H1 (cell line): Measurements from ENCODE around the gene CCNA2. TPM values are rescaled to one million over a fixed set of nuclear protein-coding genes. Genes with fewer than 3 reads are reported as not detected.

ENCODE experiments used
- CTCF ChIA-PET: fragments of 300-600 bp; sonication (Branson Sonifier 250); formaldehyde crosslinking; loops from one replicate; lab custom pipeline; 2021; ENCODE audit not compliant: partially characterized antibody; lab: Charles Lee
- POLR2A ChIA-PET: fragments of 300-600 bp; sonication (Branson Sonifier 250); formaldehyde crosslinking; loops from one replicate; lab custom pipeline; 2021; ENCODE audit warnings: inconsistent platforms; ENCODE audit not compliant: partially characterized antibody; lab: Charles Lee
- DNase-seq, 2 experiments: peaks; one replicate each; pipeline versions ENCODE4 v3.0.0 to v3.0.0-alpha.2; 2010 to 2022; ENCODE audit warnings: low spot score in 2 of 2, low read depth in 1 of 2, mixed read lengths in 1 of 2
- FAIRE-seq: peaks from 2 replicates; lab custom pipeline; 2011; peaks lifted over from hg19 to GRCh38; lab: Jason Lieb, UNC
- H2AFZ ChIP-seq: 2 replicates; pipeline ENCODE4 v1.8.1; 2012; ENCODE audit warnings: low read length, inconsistent platforms
- H2AK5ac ChIP-seq: 2 replicates; pipeline ENCODE4 v1.6.1; 2013; ENCODE audit warnings: low read depth, low read length
- H2BK120ac ChIP-seq: replicated peaks from 2 replicates; pipeline ENCODE3; 2013; ENCODE audit warnings: low read depth, low read length, inconsistent platforms
- H2BK12ac ChIP-seq: 2 replicates; pipeline ENCODE4 v1.6.1; 2013; ENCODE audit warnings: low read depth, low read length
- H2BK15ac ChIP-seq: 2 replicates; pipeline ENCODE4 v1.6.1; 2013; ENCODE audit warnings: low read length
- H2BK20ac ChIP-seq: 2 replicates; pipeline ENCODE4 v1.6.1; 2013; ENCODE audit warnings: low read length
- H2BK5ac ChIP-seq: 2 replicates; pipeline ENCODE4 v1.6.1; 2013; ENCODE audit warnings: low read depth, low read length
- H3K14ac ChIP-seq: 2 replicates; pipeline ENCODE4 v1.6.1; 2013; ENCODE audit warnings: inconsistent platforms; ENCODE audit not compliant: insufficient read length
- H3K18ac ChIP-seq: 2 replicates; pipeline ENCODE4 v1.6.1; 2013; ENCODE audit warnings: low read length; ENCODE audit errors: extremely low read depth
- H3K23ac ChIP-seq: 2 replicates; pipeline ENCODE4 v1.6.1; 2013; ENCODE audit warnings: inconsistent platforms; ENCODE audit not compliant: insufficient read length
- H3K23me2 ChIP-seq: 2 replicates; pipeline ENCODE4 v1.6.1; 2013; ENCODE audit warnings: low read depth, low read length
- H3K27ac ChIP-seq: 2 replicates; pipeline ENCODE4 v1.6.1; 2011; ENCODE audit warnings: low read depth, low read length, inconsistent platforms
- H3K27me3 ChIP-seq, 4 experiments: replicated peaks in 1 of 4; 1 replicate in 1 of 4; 2 replicates in 3 of 4; pipeline versions ENCODE4 v1.6.1 to v1.8.1; 2011 to 2013; ENCODE audit warnings: low read length in 3 of 4, mild to moderate bottlenecking in 3 of 4, inconsistent platforms in 2 of 4, mixed read lengths in 2 of 4, moderate library complexity in 1 of 4; ENCODE audit not compliant: control insufficient read depth in 3 of 4, insufficient read depth in 3 of 4; ENCODE audit errors: extremely low read depth in 1 of 4
- H3K36me3 ChIP-seq, 4 experiments: 2 replicates each; pipeline versions ENCODE4 v1.6.1 to v1.8.1; 2011 to 2013; ENCODE audit warnings: mild to moderate bottlenecking in 4 of 4, low read length in 3 of 4, moderate library complexity in 2 of 4, control low read depth in 1 of 4, inconsistent platforms in 1 of 4; ENCODE audit not compliant: insufficient read depth in 4 of 4, control insufficient read depth in 2 of 4
- H3K4ac ChIP-seq: replicated peaks from 2 replicates; pipeline ENCODE3; 2013; ENCODE audit warnings: low read length, low read depth, mixed read lengths, inconsistent platforms; ENCODE audit not compliant: insufficient read length
- H3K4me1 ChIP-seq, 4 experiments: replicated peaks in 1 of 4; 1 replicate in 1 of 4; 2 replicates in 3 of 4; pipeline versions ENCODE4 v1.6.1 to v1.8.1; 2011 to 2013; ENCODE audit warnings: low read length in 3 of 4, inconsistent platforms in 2 of 4, mixed read lengths in 1 of 4; ENCODE audit not compliant: insufficient read depth in 4 of 4, control insufficient read depth in 3 of 4
- H3K4me2 ChIP-seq, 2 experiments: 2 replicates each; pipeline versions ENCODE4 v1.6.1 to v1.8.1; 2011 to 2013; ENCODE audit warnings: low read depth in 2 of 2, low read length in 2 of 2, control low read depth in 1 of 2, inconsistent platforms in 1 of 2, mild to moderate bottlenecking in 1 of 2; ENCODE audit not compliant: insufficient read depth in 1 of 2
- H3K4me3 ChIP-seq, 4 experiments: fragments of 200-600, 300-600 bp in 1 of 4; sonication (generic), shearing (Covaris generic), sonication (Bioruptor Twin) in 1 of 4; 2 replicates each; pipeline versions ENCODE4 v1.5.1 to v1.8.1; 2011 to 2016; ENCODE audit warnings: low read length in 4 of 4, low read depth in 3 of 4, control low read depth in 2 of 4, inconsistent platforms in 2 of 4, mild to moderate bottlenecking in 2 of 4, mixed read lengths in 1 of 4, moderate library complexity in 1 of 4; ENCODE audit not compliant: insufficient read depth in 2 of 4; ENCODE audit errors: extremely low read depth in 1 of 4
- H3K56ac ChIP-seq: replicated peaks from 2 replicates; pipeline ENCODE3; 2013; ENCODE audit warnings: low read depth, mild to moderate bottlenecking, mixed read lengths, low read length, inconsistent platforms; ENCODE audit not compliant: insufficient read length
- H3K79me1 ChIP-seq: 2 replicates; pipeline ENCODE4 v1.6.1; 2013; ENCODE audit warnings: low read depth, low read length, control low read depth
- H3K79me2 ChIP-seq, 2 experiments: 2 replicates each; pipeline versions ENCODE4 v1.6.1 to v1.8.1; 2012 to 2013; ENCODE audit warnings: low read length in 2 of 2, mild to moderate bottlenecking in 2 of 2, inconsistent platforms in 1 of 2; ENCODE audit not compliant: insufficient read depth in 2 of 2, control insufficient read depth in 1 of 2
- H3K9ac ChIP-seq, 4 experiments: replicated peaks in 1 of 4; 1 replicate in 1 of 4; 2 replicates in 3 of 4; pipeline versions ENCODE4 v1.6.1 to v1.8.1; 2011 to 2013; ENCODE audit warnings: low read depth in 3 of 4, low read length in 3 of 4, control low read depth in 2 of 4, mild to moderate bottlenecking in 2 of 4, moderate library complexity in 2 of 4, inconsistent platforms in 1 of 4; ENCODE audit errors: extremely low read depth in 1 of 4
- H3K9me3 ChIP-seq, 2 experiments: 2 replicates each; pipeline versions ENCODE4 v1.6.1 to v1.8.1; 2012 to 2013; ENCODE audit warnings: mild to moderate bottlenecking in 2 of 2, moderate library complexity in 2 of 2, control low read depth in 1 of 2, inconsistent platforms in 1 of 2, low read depth in 1 of 2, low read length in 1 of 2, mixed read lengths in 1 of 2; ENCODE audit not compliant: insufficient read depth in 2 of 2
- H4K20me1 ChIP-seq, 2 experiments: replicated peaks in 1 of 2; 2 replicates each; pipeline versions ENCODE3 to v1.8.1; 2011 to 2013; ENCODE audit warnings: inconsistent platforms in 2 of 2, low read length in 2 of 2, mild to moderate bottlenecking in 1 of 2; ENCODE audit not compliant: insufficient read depth in 2 of 2, control insufficient read depth in 1 of 2
- H4K5ac ChIP-seq: 2 replicates; pipeline ENCODE4 v1.6.1; 2013; ENCODE audit warnings: low read length, low read depth, mixed read lengths, inconsistent platforms; ENCODE audit not compliant: insufficient read length
- H4K8ac ChIP-seq: 2 replicates; pipeline ENCODE4 v1.8.0; 2013; ENCODE audit warnings: mild to moderate bottlenecking, moderate library complexity, low read length, inconsistent platforms; ENCODE audit not compliant: insufficient read depth; ENCODE audit errors: extremely low read depth
- H4K91ac ChIP-seq: replicated peaks from 2 replicates; pipeline ENCODE3; 2013; ENCODE audit warnings: low read length, mixed read lengths, inconsistent platforms; ENCODE audit not compliant: insufficient read length
- BCL11A ChIP-seq, 2 experiments: IDR thresholded peaks; one replicate each; pipeline ENCODE4 v1.6.1; 2011; ENCODE audit warnings: low read depth in 2 of 2, low read length in 2 of 2, mild to moderate bottlenecking in 2 of 2
- BRCA1 ChIP-seq: IDR thresholded peaks from 2 replicates; pipeline ENCODE4 v1.6.1; 2012; ENCODE audit warnings: low read depth, low read length, improper control_type of control experiment
- EZH2 ChIP-seq: fragments of 200-600 bp; sonication (generic); IDR thresholded peaks from 2 replicates; pipeline ENCODE4 v1.7.1; 2012; ENCODE audit warnings: low read depth, mild to moderate bottlenecking, moderate library complexity, low read length, inconsistent platforms; ENCODE audit not compliant: severe bottlenecking
- FOSL1 ChIP-seq: IDR thresholded peaks from 2 replicates; pipeline ENCODE4 v1.6.1; 2011; ENCODE audit warnings: mild to moderate bottlenecking, low read depth, low read length, moderate library complexity; ENCODE audit not compliant: insufficient read depth
- GTF2F1 ChIP-seq: IDR thresholded peaks from 2 replicates; pipeline ENCODE4 v1.6.1; 2012; ENCODE audit warnings: low read depth, low read length, improper control_type of control experiment, borderline replicate concordance
- JUND ChIP-seq: IDR thresholded peaks from 2 replicates; pipeline ENCODE4 v1.6.1; 2011; ENCODE audit warnings: mild to moderate bottlenecking, improper control_type of control experiment, low read length
- SIN3A ChIP-seq, 2 experiments: IDR thresholded peaks in 1 of 2; conservative IDR thresholded peaks in 1 of 2; 2 replicates each; pipeline ENCODE4 v1.6.1; 2011 to 2012; ENCODE audit warnings: low read length in 2 of 2, improper control_type of control experiment in 1 of 2, low read depth in 1 of 2, mild to moderate bottlenecking in 1 of 2
- SIRT6 ChIP-seq: IDR thresholded peaks from one replicate; pipeline ENCODE4 v1.7.1; 2012; ENCODE audit warnings: low read length, inconsistent platforms
- SUZ12 ChIP-seq: fragments of 200-600 bp; sonication (generic); IDR thresholded peaks from 2 replicates; pipeline ENCODE4 v1.6.1; 2012; ENCODE audit warnings: mild to moderate bottlenecking, inconsistent platforms, low read length, moderate library complexity, mixed read lengths
- TEAD4 ChIP-seq: IDR thresholded peaks from 2 replicates; pipeline ENCODE4 v1.6.1; 2012; ENCODE audit warnings: low read depth, low read length, inconsistent platforms, mixed read lengths
- WGBS, 2 experiments: shearing (Covaris generic) in 1 of 2; methylation state at CpG; one replicate each; pipeline versions ENCODE4 v1.1.6 to v1.1.7; 2013 to 2015; ENCODE audit warnings: low lambda C conversion rate in 2 of 2, mixed read lengths in 2 of 2, inconsistent platforms in 1 of 2, low coverage in 1 of 2, missing lambda C conversion rate in 1 of 2; ENCODE audit not compliant: insufficient replicate concordance in 2 of 2, insufficient coverage in 1 of 2, insufficient read length in 1 of 2; ENCODE audit errors: extremely low coverage in 1 of 2, missing lambda C conversion rate in 1 of 2; 5-methylcytosine and 5-hydroxymethylcytosine counted together
- polyA plus RNA-seq, 7 experiments: library from polyadenylated mRNA; depleted of rRNA in 3 of 7; stranded (reverse) in 5 of 7; unstranded in 2 of 7; fragments of >200 nt in 5 of 7; fragments of 200-250 nt in 2 of 7; gene quantifications; 1 replicate in 5 of 7; 2 replicates in 1 of 7; 4 replicates in 1 of 7; pipeline versions ENCODE4 v1.2.1 to v1.2.3, GENCODE V29; 2011 to 2013; ENCODE audit warnings: missing spikeins in 2 of 7, mixed read lengths in 2 of 7
- total RNA-seq: library from RNA; stranded (reverse); fragmentation: NEBNext Ultra II Directional; extraction: Animal tissue kit (Norgen Biotek cat#: 25700); gene quantifications from 2 replicates; pipeline ENCODE4 v1.2.1, GENCODE V29; 2021
- TF ChIP-seq, protein P1 (sequence below): IDR thresholded peaks from 2 replicates; pipeline ENCODE4 v1.6.1; 2012; ENCODE audit warnings: low read length, inconsistent platforms

The CCNA2 gene
- total and polyA plus RNA-seq, 2 of the 8 experiments (the other 6 are each of a cell fraction or from before 2014, with no cell fraction given) = 42.1 to 98.6 TPM

DNA sequence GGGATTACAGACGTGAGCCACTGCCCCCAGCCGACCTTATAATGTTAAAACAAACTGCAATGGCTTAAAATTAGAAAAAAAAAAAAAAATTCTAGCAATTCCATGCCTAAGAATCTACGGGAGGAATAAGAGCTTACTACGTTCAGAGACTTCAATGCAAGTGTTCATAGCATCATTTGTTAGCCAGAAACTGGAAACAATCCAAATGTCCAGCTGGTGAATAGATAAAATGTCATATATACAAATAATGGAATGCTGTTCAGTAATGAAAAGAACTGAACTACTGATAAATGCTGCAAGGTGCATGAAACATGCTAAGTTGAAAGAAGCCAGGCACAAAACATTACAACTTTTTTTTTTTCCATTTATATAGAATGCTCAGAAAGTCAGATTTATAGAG, 17.3 kb downstream of the CCNA2 start:
- Histone ChIP-seq H3K4me2 (no peak overlapping the region), H3K79me2 (peaks cover 1 to 20% of the 10 kb centered on the region in 2 experiments; a peak in 2 of 4 replicates), H2BK15ac (no peak overlapping the region), H3K79me1 (no peaks in the 10 kb centered on the region), H3K4me1 (no peaks in the 10 kb centered on the region; a peak in 2 of 7 replicates), H3K27me3 (no peaks in the 10 kb centered on the region), H4K5ac (no peak overlapping the region), H2BK20ac (no peak overlapping the region), H3K4ac (no peak overlapping the region), H3K18ac (no peak overlapping the region), H3K23me2 (no peaks in the 10 kb centered on the region), H3K9me3 (no peaks in the 10 kb centered on the region), H3K36me3 (peaks cover 21 to 81% (median 60%) of the 10 kb centered on the region in 4 experiments), H3K4me3 (no peak overlapping the region), H3K23ac (no peak overlapping the region), H4K91ac (no peak overlapping the region), H2BK120ac (no peak overlapping the region), H3K27ac (no peak overlapping the region), H4K20me1 (peaks cover 0 to 2% of the 10 kb centered on the region in 2 experiments), H2AFZ (no peak overlapping the region), H4K8ac (no peak overlapping the region), H2BK12ac (no peak overlapping the region), H2BK5ac (no peak overlapping the region), H3K14ac (no peak overlapping the region), H3K56ac (no peak overlapping the region), H3K9ac (no peak overlapping the region), H2AK5ac (no peak overlapping the region)
- CTCF ChIA-PET = interaction anchor here (0.7 kb wide), 1 partner anchor 98 kb away, joined by 3 read pairs; no protein-coding TSS in a partner anchor
- WGBS, 2 experiments = 96% methylated on average over 4 of the region's 4 CpGs; no CpG with 5 or more reads in 1 of the 2 experiments
- DNase-seq (no peak), FAIRE-seq (no peak)
- POLR2A ChIA-PET = interaction anchor here (0.7 to 14.8 kb wide), 4 partner anchors 10 to 135 kb away, joined by 3 to 246 read pairs (median 10); partner anchors contain the start of gene CCNA2
- TF ChIP-seq BRCA1 (no peak), BCL11A (IDR thresholded peaks at IDR 0.05; ENCODE audit: low read depth in 2 of 2, low read length in 2 of 2) (no peak), TEAD4 (no peak), FOSL1 (no peak), SIN3A (conservative IDR thresholded peaks at IDR 0.05 in 1 of 2, IDR thresholded peaks at IDR 0.05 in 1 of 2; ENCODE audit: low read depth in 1 of 2, low read length in 2 of 2) (no peak), EZH2 (no peak), JUND (no peak), SIRT6 (no peak), SUZ12 (no peak), GTF2F1 (no peak)
- TF ChIP-seq, protein P1, sequence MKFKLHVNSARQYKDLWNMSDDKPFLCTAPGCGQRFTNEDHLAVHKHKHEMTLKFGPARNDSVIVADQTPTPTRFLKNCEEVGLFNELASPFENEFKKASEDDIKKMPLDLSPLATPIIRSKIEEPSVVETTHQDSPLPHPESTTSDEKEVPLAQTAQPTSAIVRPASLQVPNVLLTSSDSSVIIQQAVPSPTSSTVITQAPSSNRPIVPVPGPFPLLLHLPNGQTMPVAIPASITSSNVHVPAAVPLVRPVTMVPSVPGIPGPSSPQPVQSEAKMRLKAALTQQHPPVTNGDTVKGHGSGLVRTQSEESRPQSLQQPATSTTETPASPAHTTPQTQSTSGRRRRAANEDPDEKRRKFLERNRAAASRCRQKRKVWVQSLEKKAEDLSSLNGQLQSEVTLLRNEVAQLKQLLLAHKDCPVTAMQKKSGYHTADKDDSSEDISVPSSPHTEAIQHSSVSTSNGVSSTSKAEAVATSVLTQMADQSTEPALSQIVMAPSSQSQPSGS = no peak
